CD4-positive, alpha-beta T cell (primary cell): Measurements from ENCODE around the gene SORCS2. TPM values are rescaled to one million over a fixed set of nuclear protein-coding genes. Genes with fewer than 3 reads are reported as not detected.

Experiments used
- ATAC-seq: fragments of 200-7000 bp; cut with Tn5 transposase; one replicate; pipeline ENCODE4 v1.10.0; 2022; ENCODE audit warnings: mild to moderate bottlenecking; ENCODE audit not compliant: poor library complexity
- CTCF ChIA-PET: fragments of 350-600 bp; sonication (Branson Sonifier 250); formaldehyde crosslinking; loops from one replicate; lab custom pipeline; 2021; ENCODE audit warnings: antibody characterized with exemption, inconsistent platforms; lab: Charles Lee
- POLR2A ChIA-PET: fragments of 350-600 bp; sonication (Branson Sonifier 250); formaldehyde crosslinking; loops from one replicate; lab custom pipeline; 2021; ENCODE audit warnings: antibody characterized with exemption, inconsistent platforms; lab: Charles Lee
- DNase-seq, 14 experiments: peaks; one replicate each; pipeline ENCODE4 v3.0.0-alpha.2; 2013 to 2020; ENCODE audit warnings: mixed read lengths in 2 of 14
- H3K27ac ChIP-seq, 2 donors: one replicate each; pipeline versions ENCODE4 v1.5.1 to v1.7.0; 2013; ENCODE audit warnings: low read length in 2 of 2, low read depth in 1 of 2, mild to moderate bottlenecking in 1 of 2
- H3K27me3 ChIP-seq, 2 experiments: 1 replicate in 1 of 2; 2 replicates in 1 of 2; pipeline versions ENCODE4 v1.6.1 to v1.7.0; 2013; ENCODE audit warnings: low read length in 2 of 2, control low read depth in 1 of 2, mild to moderate bottlenecking in 1 of 2, moderate library complexity in 1 of 2; ENCODE audit not compliant: insufficient read depth in 2 of 2, control insufficient read depth in 1 of 2
- H3K36me3 ChIP-seq: one replicate; pipeline ENCODE4 v1.6.1; 2013; ENCODE audit warnings: low read length, control low read depth; ENCODE audit not compliant: insufficient read depth
- H3K4me1 ChIP-seq: one replicate; pipeline ENCODE4 v1.6.1; 2013; ENCODE audit warnings: low read length, control low read depth; ENCODE audit not compliant: insufficient read depth
- H3K4me3 ChIP-seq: one replicate; pipeline ENCODE4 v1.5.1; 2013; ENCODE audit warnings: mild to moderate bottlenecking, low read length, moderate library complexity
- H3K9me3 ChIP-seq, 2 experiments: 1 replicate in 1 of 2; 2 replicates in 1 of 2; pipeline versions ENCODE4 v1.6.1 to v1.7.0; 2013; ENCODE audit warnings: low read length in 2 of 2, mild to moderate bottlenecking in 2 of 2, control low read depth in 1 of 2, moderate library complexity in 1 of 2; ENCODE audit not compliant: control insufficient read depth in 1 of 2, insufficient read depth in 1 of 2
- H3K27ac Mint-ChIP-seq: one replicate; pipeline ENCODE4 v1.8.0; 2020; ENCODE audit warnings: mixed read lengths
- H3K27me3 Mint-ChIP-seq: one replicate; pipeline ENCODE4 v1.8.0; 2021; ENCODE audit warnings: mixed read lengths
- H3K36me3 Mint-ChIP-seq: one replicate; pipeline ENCODE4 v1.8.0; 2021; ENCODE audit warnings: low read depth, mixed read lengths
- H3K4me1 Mint-ChIP-seq: one replicate; pipeline ENCODE4 v1.8.0; 2021; ENCODE audit warnings: low read depth, mixed read lengths
- H3K4me3 Mint-ChIP-seq: one replicate; pipeline ENCODE4 v1.8.0; 2020; ENCODE audit warnings: mild to moderate bottlenecking, mixed read lengths
- H3K9me3 Mint-ChIP-seq: one replicate; pipeline ENCODE4 v1.8.0; 2020; ENCODE audit warnings: mixed read lengths
- intact Hi-C, 2 experiments: fragments of 100-400 bp; cut with DNase I in 1 of 2; cut with micrococcal nuclease in 1 of 2; formaldehyde crosslinking; loops; one replicate each; pipeline versions ENCODE4 v1.15.1 to v1.9.0; 2023 to 2025; cut with DNase I, micrococcal nuclease
- total RNA-seq, 174 experiments: library from RNA in 2 of 174; stranded (reverse) in 2 of 174; gene quantifications; one replicate each; pipeline ENCODE4 v1.2.3 and lab custom pipeline; 2021 to 2026
- TF ChIP-seq, protein P1 (sequence below): fragments of 200-600 bp; IDR thresholded peaks from one replicate; pipeline ENCODE4 v1.8.0; 2022; ENCODE audit warnings: antibody characterized with exemption, mild to moderate bottlenecking

Gene SORCS2
- total RNA-seq, 2 experiments from 2014 or later = not detected

DNA sequence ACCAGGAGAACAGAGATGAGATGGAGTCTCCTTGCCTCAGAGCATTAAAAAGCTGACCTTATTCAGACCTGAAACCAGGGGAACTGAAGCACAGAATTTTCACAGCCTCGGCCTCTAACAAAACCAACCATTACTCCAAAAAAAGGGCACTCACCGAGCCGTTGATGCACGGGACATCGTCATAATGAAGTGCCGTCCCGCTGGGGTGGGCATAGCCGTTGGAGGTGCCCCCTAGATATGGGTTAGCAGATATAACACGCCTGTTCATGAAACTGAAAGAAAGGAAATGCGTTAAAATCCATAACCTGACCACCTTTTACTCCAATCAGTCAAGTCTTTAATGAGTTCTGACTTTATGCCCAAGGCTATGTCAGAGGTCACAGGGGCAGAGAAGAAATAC is 593.7 kb downstream of the SORCS2 start:
- TF ChIP-seq, protein P1, sequence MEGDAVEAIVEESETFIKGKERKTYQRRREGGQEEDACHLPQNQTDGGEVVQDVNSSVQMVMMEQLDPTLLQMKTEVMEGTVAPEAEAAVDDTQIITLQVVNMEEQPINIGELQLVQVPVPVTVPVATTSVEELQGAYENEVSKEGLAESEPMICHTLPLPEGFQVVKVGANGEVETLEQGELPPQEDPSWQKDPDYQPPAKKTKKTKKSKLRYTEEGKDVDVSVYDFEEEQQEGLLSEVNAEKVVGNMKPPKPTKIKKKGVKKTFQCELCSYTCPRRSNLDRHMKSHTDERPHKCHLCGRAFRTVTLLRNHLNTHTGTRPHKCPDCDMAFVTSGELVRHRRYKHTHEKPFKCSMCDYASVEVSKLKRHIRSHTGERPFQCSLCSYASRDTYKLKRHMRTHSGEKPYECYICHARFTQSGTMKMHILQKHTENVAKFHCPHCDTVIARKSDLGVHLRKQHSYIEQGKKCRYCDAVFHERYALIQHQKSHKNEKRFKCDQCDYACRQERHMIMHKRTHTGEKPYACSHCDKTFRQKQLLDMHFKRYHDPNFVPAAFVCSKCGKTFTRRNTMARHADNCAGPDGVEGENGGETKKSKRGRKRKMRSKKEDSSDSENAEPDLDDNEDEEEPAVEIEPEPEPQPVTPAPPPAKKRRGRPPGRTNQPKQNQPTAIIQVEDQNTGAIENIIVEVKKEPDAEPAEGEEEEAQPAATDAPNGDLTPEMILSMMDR = no peak
- Mint-ChIP-seq H3K36me3 (peaks cover 20% of the 10 kb centered on the region), H3K4me3 (no peak overlapping the region), H3K27ac (no peak overlapping the region), H3K9me3 (no peaks in the 10 kb centered on the region), H3K4me1 (peaks cover 25% of the 10 kb centered on the region), H3K27me3 (no peaks in the 10 kb centered on the region)
- intact Hi-C loops = no loop called here
- peaks cover 11% of the 10 kb centered on the region for H3K4me1 ChIP-seq
- POLR2A ChIA-PET = interaction anchor here (0.6 kb wide), 1 partner anchor 39 kb away, joined by 3 read pairs; no protein-coding TSS in a partner anchor
- DNase-seq = no peak
- H3K27me3 ChIP-seq = no peaks in the 10 kb centered on the region
- CTCF ChIA-PET = interaction anchor here (2.3 kb wide), 1 partner anchor 18 kb away, joined by 5 read pairs; no protein-coding TSS in a partner anchor
- H3K4me3 ChIP-seq = no peak overlapping the region
- peaks cover 6% of the 10 kb centered on the region for H3K36me3 ChIP-seq
- ATAC-seq = no peak
- no peaks in the 10 kb centered on the region for H3K9me3 ChIP-seq
- H3K27ac ChIP-seq = no peak overlapping the region

DNA sequence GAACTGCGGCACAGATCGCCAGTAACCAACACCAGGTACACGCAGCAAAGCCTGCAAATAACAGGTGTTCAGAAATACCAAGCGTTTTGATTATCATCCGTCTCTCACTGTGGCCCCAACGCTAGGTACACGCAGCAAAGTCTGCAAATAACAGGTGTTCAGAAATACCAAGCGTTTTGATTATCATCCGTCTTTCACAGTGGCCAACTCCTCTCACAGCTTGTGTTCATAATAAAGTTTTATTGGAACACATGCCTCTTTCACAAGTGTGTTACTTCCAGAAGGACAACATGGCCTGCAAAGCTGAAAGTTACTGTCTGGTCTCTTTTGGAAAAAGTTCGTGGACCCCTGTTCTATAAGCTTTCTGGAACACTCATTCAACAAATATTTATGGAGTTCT is 594.2 kb downstream of the SORCS2 start:
- H3K27ac Mint-ChIP-seq = no peak overlapping the region
- H3K9me3 Mint-ChIP-seq = no peaks in the 10 kb centered on the region
- Histone ChIP-seq H3K36me3 (peaks cover 6% of the 10 kb centered on the region), H3K27ac (no peak overlapping the region), H3K4me3 (no peak overlapping the region), H3K4me1 (peaks cover 7% of the 10 kb centered on the region), H3K9me3 (no peaks in the 10 kb centered on the region), H3K27me3 (no peaks in the 10 kb centered on the region)
- no peak overlapping the region for H3K4me3 Mint-ChIP-seq
- ATAC-seq (no peak), DNase-seq (no peak)
- peaks cover 20% of the 10 kb centered on the region for H3K4me1 Mint-ChIP-seq
- POLR2A ChIA-PET = interaction anchor here (0.6 kb wide), 1 partner anchor 39 kb away, joined by 3 read pairs; no protein-coding TSS in a partner anchor
- TF ChIP-seq, protein P1 = no peak
- H3K36me3 Mint-ChIP-seq = peaks cover 19% of the 10 kb centered on the region
- no peaks in the 10 kb centered on the region for H3K27me3 Mint-ChIP-seq
- CTCF ChIA-PET = interaction anchor here (2.3 kb wide), 1 partner anchor 18 kb away, joined by 5 read pairs; no protein-coding TSS in a partner anchor
- intact Hi-C loops = no loop called here

DNA sequence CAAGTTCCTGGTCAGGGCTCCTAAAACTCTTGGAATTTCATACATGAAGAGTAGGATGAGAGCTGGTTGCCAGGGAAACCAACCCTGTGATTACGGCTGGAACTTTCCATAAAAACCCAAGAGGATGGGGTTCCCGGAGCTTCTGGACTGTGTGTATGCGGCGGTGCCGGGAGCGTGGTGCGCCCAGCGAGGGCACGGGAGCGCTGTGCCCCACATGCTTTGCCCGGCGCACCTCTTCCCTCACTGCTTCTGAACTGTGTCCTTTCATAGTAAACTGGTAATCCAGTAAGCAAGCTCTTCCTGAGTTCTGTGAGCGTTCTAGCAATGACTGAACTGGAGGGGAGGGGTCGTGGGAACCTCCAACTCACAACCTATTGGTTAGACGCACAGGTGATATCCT is 594.7 kb downstream of the SORCS2 start:
- Mint-ChIP-seq H3K27me3 (no peaks in the 10 kb centered on the region), H3K9me3 (no peaks in the 10 kb centered on the region)
- no peak for ATAC-seq

More for the DNA sequence above, 594.7 kb downstream of the SORCS2 start:
- Mint-ChIP-seq H3K27ac (no peak overlapping the region), H3K36me3 (peaks cover 22% of the 10 kb centered on the region), H3K4me3 (no peak overlapping the region), H3K4me1 (peaks cover 15% of the 10 kb centered on the region)
- no peaks in the 10 kb centered on the region for H3K9me3 ChIP-seq
- no peak for DNase-seq
- peaks cover 2% of the 10 kb centered on the region for H3K4me1 ChIP-seq
- no peak overlapping the region for H3K27ac ChIP-seq
- intact Hi-C loops = no loop called here
- TF ChIP-seq, protein P1 = no peak
- ChIA-PET CTCF (no interaction called here), POLR2A (no interaction called here)
- H3K4me3 ChIP-seq = no peak overlapping the region
- peaks cover 6% of the 10 kb centered on the region for H3K36me3 ChIP-seq
- H3K27me3 ChIP-seq = no peaks in the 10 kb centered on the region
